ENCODE data around the gene FER.
"Not testable (repeated sequence)": the region's sequence is repeated elsewhere in the genome, so short reads cannot be mapped to it uniquely, and the experiment has no call there.

The FER gene

DNA sequence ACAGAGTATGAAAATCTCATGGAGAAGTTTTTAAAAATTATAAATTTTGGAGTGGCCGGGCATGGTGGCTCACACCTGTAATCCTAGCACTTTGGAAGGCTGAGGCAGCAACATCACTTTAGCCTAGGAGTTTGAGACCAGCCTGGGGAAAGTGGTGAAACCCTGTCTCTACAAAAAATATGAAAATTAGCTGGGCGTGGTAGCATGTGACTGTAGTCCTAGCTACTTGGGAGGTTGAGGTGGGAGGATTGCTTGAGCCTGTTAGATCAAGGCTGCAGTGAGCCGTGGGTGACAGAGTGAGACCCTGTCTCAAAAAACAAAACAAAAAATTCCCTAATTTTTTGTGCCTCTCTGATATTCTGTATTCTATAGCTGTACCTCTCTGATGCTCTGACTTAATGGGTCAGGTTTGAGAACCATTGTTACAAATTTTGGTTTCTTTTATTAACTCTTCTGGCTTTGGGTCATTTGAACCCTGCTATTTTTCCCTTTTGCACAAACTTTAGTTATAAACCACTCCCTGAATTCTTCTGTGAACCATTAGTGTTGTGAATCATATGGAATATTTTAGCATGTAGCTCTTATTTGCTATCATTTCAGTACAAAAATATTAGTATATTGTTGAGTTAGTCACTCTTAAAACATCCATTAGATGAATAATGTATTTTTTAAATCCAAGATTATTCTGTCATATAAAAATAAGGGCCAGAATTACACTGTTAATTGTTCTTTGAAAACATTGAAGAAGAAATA, 51.0 kb downstream of the FER start:
- DNase-seq (ENCODE audit: low read depth) = no peak

DNA sequence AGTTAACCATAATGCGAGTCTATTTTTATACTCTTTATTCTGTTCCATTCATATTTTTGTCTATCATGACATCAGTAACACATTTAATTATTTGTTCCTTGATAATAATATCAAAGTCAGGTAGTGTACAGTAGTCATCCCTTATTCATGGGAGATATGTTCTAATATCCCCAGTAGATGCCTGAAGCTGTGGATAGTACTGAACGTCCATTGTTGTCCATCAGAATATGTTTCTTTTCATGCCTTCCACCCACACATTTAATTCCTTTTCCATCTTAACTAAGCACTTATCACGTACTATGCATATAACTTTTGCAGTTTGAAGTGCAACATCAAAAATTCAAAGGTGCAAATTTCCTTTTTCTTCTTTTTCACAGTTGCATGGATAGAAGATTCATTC, 53.6 kb downstream of the FER start:
- no peak for DNase-seq (ENCODE audit: low read depth)

DNA sequence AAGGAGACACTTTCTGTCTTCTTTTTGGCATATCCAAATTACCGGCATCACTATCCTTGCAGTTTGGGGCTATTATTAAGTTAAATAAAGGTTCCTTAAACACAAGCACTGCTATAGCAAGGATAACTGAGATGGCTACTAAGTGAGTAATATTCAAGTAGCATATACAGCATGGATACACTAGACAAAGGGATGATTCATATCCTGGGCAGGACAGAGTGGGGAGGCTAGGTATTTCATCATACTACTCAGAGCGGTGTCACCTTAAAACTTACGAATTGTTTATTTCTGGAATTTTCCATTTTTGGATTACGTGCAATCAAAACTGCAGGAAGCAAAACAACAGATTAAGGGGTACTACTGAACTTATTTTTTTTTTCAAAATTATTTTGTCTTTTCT, 54.1 kb downstream of the FER start:
- no peak for DNase-seq (ENCODE audit: low read depth)

DNA sequence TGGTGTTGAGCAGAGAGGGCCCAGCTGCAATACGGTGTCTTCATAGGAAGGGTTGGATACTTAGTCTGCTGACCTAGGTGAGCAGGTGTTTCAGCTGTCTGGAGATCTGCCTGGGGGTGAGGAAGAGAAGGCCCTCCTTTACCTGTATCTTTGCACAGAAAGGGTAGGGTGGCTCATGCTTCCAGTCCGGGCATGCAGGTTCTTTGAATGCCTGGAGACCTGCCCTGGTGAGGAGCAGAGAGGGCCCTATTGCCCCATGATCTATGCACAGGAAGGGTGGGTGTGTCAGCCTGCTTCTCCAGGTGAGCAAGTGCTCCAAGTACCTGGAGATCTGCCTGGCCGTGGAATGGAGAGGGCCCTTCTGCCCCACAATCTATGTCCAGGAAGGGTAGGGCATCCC, 63.0 kb downstream of the FER start:
- DNase-seq (ENCODE audit: low read depth) = no peak

DNA sequence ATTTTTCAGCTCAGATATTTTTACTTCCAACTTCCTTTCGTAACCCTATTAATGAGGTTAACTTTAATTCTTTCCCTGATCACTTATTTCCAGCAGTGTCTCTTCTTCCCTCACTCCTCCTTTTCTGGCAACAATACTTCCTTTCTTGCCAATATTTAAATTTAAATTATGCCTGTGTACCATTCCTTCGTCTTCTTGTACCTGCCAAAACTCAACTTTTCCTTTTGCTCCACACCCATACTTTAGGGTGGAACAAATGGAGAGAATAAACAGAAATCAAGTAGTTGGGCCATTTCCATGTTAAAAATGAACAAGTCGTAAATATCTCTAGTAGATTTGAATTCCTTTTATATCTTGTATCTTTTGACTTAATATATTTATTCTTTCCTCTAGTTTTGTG, 66.0 kb downstream of the FER start:
- DNase-seq (ENCODE audit: low read depth) = no peak

DNA sequence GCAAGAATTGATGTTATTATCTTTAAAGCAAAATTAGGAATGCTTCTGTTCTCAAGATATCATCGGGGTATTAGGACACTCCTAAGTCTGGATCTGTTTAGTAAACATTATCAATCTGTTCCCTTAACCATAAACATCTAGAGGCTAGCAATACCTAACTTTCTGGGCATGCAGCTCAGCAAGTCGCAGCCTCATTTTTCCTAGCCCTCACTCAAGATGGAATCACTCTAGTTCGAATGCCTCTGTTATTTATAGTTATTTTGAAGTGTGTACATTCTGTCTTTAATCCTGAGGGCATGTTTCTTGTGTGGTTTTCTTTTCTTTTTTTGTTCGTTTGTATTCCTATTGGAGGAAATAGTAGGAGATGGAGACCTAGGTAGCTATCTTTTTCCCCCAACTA, 66.9 kb downstream of the FER start:
- no peak for DNase-seq (ENCODE audit: low read depth)

DNA sequence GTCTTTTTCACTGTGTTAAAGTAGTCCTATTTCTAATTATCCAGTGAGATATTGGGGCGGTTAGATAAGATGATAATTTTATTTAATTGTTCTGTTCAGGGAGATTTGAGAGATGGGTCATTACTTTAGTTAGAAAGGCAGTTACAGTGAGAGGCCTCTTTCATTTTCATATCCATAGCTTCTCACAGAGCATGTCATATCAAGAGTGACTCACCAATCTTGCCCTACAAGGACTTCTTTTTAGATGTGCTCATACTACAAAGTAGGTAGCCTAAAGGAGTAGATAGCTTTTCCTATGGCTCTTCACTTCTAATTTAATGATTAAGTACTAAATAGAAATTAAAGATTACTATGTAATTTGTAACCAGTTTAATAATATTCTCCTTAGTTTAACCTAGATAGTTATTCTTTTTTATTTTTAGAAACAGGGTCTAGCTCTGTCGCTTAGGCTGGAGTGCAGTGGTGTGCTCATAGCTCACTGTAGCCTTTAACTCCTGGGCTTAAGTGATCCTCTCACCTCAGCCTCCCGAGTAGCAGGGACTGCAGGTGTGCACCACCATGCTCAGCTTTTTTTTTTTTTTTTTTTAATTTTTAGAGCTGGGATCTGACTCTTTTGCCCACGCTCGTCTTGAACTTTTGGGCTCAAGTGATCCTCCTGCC, 71.0 kb downstream of the FER start:
- DNase-seq (ENCODE audit: low read depth) = no peak

DNA sequence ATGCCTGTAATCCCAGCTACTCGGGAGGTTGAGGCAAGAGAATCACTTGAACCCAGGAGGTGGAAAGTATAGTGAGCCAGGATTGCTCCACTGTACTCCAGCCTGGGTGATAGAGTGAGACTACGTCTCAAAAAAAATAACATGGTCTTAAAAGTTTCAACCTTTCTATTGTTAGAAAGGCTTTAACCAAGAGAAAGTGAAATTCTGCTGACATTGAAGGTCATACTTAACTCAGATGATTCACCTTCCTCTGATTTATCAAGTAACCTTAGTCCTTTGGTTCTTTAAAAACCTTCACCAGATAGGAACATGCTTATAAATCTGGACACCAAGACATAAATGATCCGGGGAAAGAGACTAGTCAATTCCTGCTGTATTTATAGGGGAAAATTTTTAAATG, 73.3 kb downstream of the FER start:
- DNase-seq (ENCODE audit: low read depth) = no peak

DNA sequence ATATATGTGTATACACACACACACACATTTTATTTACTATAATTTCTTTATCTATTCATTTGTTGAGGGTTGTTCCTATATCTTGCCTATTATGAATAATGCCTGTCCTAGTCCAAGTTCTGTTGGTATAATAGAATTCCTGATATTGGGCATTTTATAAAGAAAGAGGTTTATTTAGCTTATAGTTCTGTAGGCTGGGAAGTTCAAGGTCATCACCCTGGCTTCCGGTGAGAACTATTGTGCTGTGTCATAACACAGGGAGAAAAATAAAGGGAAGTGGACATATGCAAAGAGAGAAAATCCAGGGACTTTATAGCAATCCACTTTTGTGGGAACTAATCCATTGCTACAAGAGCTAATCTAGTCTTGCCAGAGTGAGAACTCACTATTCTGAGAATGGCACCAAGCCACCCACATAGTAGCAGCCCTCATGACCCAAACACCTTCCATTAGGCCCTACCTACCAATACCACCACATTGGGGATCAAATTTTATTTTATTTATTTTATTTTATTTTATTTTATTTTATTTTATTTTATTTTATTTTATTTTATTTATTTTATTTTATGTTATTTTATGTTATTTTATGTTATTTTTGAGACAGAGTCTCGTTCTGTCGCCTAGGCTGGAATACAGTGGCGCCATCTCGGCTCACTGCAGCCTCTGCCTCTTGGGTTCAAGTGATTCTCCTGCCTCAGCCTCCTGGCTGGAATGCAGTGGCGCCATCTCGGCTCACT, 74.7 kb downstream of the FER start:
- no peak for DNase-seq (ENCODE audit: low read depth)

DNA sequence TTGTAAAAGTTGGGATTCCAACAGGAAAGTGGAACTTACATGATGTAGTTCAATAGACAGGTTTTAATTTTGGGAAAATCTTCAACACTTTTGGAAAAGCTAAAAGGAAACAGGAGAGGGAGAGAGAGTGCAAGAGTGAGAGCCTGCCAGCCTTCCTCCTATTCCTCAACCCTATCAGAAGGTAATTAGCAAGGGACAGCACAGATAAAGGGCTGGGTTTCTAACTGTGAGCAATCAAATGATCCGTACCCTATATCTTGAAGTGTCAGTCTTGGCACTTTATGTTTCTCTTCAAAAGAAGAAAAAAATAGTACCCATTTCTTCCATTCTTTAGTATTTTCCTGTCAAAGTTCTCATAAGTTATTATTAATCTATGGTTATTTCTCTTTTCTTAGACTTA, 79.4 kb downstream of the FER start:
- DNase-seq (ENCODE audit: low read depth) = no peak

DNA sequence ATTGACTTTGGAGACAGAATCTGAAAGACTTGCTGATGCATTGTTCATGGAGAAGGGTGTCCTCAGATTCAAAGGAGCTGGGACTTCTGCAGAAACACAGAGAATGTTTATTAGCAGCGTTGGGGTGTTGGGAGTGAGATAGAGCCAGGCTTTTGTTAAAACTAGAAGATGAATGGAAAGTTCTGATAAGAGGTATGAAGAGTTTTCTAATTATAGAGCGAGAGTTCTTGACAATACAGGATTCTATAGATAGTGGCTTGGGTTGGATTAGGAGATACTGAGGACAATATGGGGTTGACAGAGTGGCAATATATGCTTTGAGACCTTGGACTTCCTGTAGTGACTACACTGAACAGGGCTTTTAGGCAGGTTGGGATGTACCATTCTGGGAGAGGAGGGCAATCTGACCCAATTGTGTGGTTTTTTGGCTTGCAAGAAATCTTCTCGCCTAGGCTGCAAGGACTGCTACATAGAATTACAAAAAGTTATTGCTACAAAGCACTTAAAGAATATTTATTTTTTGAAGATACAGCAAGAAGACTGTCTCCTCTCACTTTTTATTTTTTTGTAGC, 83.1 kb downstream of the FER start:
- no peak for DNase-seq (ENCODE audit: low read depth)

DNA sequence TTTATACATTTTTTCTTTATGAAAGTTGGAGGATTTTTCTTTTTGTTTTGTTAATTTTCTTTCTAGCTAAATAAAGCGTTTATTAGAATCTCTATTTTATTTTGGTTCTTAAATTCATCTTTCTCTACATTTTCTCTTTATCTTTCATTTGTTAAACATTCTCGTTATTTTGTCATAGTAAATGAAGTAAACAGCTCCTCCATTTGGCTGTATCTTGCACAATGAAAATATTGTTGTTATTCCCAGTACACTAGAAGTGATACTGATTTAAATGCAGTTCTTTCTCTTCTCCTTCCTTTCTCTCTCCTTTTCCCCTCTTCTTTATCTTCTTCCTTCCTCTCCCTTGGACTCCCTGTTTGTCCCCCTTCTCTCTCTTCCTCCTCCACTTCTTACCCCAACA, 88.8 kb downstream of the FER start:
- no peak for DNase-seq (ENCODE audit: low read depth)

DNA sequence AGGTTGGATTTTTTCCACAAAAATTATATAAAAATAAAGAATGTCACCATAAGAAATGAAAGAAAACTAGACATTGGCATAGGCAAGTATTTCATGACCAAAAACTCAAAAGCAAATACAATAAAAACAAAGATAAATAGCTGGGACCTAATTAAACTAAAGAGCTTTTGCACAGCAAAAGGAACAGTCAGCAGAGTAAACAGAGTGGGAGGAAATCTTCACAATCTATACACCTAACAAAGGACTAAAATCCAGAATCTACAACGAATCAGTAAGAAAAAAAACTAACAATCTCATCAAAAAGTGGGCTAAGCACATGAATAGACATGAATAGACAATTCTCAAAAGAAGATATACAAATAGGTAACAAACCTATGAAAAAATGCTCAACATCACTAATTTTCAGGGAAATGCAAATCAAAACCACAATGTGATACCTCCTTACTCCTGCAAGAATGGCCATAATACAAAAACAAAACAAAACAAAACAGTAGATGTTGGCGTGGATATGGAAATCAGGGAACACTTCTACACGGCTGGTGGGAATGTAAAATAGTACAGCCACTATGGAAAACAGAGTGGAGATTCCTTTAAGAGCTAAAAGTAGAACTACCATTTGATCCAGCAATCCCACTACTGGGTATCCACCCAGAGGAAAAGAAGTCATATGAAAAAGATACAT, 94.7 kb downstream of the FER start:
- DNase-seq (ENCODE audit: low read depth) = not testable (repeated sequence)

DNA sequence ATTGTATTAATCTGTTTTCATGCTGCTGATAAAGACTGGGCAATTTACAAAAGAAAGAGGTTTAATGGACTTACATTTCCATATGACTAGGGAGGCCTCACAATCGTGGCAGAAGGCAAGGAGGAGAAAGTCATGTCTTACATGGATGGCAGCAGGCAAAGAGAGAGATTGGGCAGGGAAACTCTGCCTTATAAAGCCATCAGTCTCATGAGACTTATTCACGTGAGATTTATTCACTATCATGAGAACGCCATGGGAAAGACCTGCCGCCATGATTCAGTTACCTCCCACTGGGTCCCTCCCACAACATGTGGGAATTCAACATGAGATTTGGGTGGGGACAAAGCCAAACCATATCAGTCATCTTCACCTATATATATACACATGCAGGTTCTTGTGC, 103.4 kb downstream of the FER start:
- DNase-seq (ENCODE audit: low read depth) = not testable (repeated sequence)

DNA sequence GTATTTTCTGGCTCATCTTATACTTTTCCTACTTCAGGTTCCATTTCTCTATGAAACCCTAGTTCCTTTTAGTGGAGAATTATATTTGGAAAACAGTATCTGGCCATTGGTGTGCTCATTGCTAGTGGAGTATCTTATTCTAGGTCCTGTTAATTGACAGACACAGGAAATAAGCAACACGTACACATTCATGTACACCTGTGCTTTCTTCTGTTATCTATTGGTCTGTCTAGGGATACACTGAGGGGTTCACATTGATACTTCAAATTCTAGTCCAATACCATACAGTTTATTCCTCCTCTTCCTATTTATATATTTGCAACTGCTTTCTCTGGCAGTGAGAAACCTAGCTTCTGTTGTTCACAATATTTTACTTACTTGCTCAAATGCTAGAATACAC, 110.2 kb downstream of the FER start:
- DNase-seq (ENCODE audit: low read depth) = no peak

DNA sequence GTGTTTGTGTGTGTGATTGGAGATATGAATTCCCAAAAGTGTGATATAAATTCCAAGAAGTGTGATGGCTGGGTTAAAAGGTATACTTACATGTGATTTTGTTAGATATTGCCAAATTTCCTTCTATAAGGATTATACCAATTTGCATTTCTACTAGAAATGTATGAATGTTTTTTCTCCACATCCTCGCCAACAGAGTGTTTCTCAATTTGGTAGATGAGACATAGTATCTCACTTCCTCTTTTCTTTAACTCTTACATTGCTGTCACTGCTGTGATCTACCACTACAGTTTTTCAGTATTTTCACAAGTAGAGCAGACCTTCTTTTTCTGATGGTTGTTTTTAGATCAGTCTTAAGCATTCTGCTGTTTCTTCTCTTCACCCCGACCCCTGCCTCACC, 111.3 kb downstream of the FER start:
- no peak for DNase-seq (ENCODE audit: low read depth)

DNA sequence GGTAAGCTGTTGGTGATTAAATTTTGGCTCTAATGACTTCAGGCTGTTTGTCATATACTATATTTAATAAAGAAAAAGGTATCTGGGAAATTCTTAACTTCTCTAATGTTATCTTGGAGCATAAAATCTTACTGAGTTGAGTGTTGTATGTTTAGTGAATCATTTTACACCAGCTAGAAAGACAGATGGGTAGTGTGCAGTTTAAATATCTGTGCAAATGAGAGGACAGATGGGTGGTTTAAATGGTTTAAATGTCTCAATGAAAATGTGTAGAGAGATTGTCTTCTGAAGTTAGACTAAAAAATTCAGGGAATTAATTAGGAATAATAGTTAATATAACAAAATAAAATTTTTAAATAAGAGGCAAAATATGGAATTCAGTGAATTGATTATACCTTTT, 114.5 kb downstream of the FER start:
- no peak for DNase-seq (ENCODE audit: low read depth)

DNA sequence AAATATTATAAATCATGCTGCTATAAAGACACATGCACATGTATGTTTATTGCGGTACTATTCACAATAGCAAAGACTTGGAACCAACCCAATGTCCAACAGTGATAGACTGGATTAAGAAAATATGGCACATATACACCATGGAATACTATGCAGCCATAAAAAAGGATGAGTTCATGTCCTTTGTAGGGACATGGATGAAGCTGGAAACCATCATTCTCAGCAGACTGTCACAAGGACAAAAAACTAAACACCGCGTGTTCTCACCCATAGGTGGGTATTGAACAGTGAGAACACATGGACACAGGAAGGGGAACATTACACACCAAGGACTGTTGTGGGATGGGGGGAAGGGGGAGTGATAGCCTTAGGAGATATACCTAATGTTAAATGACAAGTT, 118.4 kb downstream of the FER start:
- not testable (repeated sequence) for DNase-seq (ENCODE audit: low read depth)

DNA sequence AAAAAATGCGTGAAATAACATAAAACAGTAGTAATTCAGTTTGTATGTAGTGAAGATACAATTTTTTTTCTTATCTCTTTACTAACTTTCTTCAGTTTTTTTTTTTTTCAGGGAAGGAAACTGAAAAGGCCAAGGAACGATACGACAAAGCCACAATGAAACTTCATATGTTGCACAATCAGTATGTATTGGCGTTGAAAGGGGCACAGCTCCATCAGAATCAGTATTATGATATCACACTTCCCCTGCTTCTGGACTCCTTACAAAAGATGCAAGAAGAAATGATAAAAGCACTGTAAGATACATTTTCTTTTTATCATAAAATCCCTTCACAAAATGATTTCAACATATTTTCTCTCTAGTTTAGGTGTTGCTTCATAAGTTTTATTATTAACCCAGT, 120.0 kb downstream of the FER start:
- DNase-seq (ENCODE audit: low read depth) = no peak

DNA sequence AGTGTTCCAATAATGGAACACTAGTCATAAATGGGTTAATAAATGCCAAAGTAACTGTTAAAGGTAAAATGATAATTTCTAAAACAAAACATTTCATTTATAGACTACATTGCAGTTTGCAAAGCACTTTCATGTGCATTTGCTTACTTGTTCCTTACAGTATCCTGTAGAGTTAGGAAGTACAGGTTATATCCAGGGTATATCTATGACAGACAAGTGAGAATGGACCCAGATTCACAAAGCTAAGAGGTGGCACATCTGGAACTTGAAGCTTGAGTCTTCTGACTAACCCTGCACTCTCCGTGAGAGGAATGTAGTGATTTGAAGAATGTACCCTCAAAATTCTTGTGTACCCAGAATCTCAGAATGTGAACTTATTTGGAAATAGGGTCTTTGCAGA, 121.4 kb downstream of the FER start:
- no peak for DNase-seq (ENCODE audit: low read depth)

DNA sequence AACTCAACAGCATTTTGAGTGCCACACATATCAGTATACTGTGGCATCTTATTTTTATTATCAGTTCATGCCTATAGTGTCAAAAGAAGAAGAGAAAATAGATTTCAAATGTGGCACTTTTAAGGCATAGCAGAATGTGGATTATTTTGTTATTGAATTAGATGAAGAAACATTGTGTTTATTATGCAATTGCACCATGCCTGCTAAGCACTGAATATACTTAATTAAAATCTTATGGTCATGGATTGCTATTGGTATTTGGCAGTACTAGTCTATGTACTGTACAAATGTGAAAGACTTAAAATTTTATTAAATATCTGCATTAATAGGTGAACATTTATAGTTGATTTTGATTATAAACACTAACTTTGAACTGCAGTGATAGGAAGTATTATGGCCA, 128.8 kb downstream of the FER start:
- no peak for DNase-seq (ENCODE audit: low read depth)

DNA sequence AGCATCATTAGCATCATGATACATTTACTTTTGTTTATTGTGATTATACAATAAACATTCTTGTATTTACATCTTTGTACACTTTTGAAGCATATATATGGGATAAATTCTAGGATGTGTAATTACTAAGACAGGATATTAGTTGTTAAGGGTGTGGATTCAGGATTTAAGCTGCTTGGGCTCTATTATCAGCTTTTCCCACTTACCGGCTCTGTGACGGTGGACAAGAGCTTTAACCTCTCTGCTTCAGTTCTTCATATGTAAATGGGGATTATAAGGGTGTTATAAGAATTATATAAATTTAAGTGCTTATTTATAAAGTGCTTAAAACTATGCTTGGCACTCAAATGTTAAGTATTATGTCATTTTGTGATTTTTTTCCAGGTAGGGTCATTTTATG, 131.1 kb downstream of the FER start:
- DNase-seq (ENCODE audit: low read depth) = no peak
